IMR-90 (cell line): ENCODE measurements around the gene LMBRD2. TPM values are rescaled to one million over a fixed set of nuclear protein-coding genes. Genes with fewer than 3 reads are reported as not detected.

Experiments used
- ATAC-seq: fragments of 200-7000 bp; cut with Tn5 transposase; 2 replicates; pipeline ENCODE4 v1.9.1; 2020; ENCODE audit warnings: low read depth, mild to moderate bottlenecking, moderate library complexity
- BruUV-seq: library from RNA; stranded (reverse); fragments of 400-500 nt; replicated peaks from 2 replicates; lab custom pipeline; 2021; lab: Mats Ljungman, UMichigan
- CTCF ChIA-PET: fragments of 300-600 bp; formaldehyde crosslinking; extraction: SDS; loops from one replicate; lab custom pipeline; 2021; ENCODE audit warnings: antibody characterized with exemption; lab: Yijun Ruan, JAX
- POLR2A ChIA-PET: fragments of 300-600 bp; sonication (Branson Sonifier 250); formaldehyde crosslinking; loops from one replicate; lab custom pipeline; 2022; ENCODE audit warnings: antibody characterized with exemption; ENCODE audit not compliant: unreplicated experiment; lab: Charles Lee
- DNase-seq: peaks from one replicate; pipeline ENCODE4 v3.0.0; 2013
- H2AFZ ChIP-seq: replicated peaks from 2 replicates; pipeline ENCODE3; 2013; ENCODE audit warnings: low read length, mild to moderate bottlenecking; ENCODE audit not compliant: poor library complexity
- H2AK5ac ChIP-seq: 2 replicates; pipeline ENCODE4 v1.6.1; 2013; ENCODE audit warnings: low read depth, low read length, inconsistent platforms
- H2AK9ac ChIP-seq: replicated peaks from 2 replicates; pipeline ENCODE3; 2013; ENCODE audit warnings: mild to moderate bottlenecking, low read depth, low read length, moderate library complexity; ENCODE audit not compliant: poor library complexity
- H2BK120ac ChIP-seq: 2 replicates; pipeline ENCODE4 v1.6.1; 2013; ENCODE audit warnings: low read depth, low read length, inconsistent platforms
- H2BK15ac ChIP-seq: 3 replicates; pipeline ENCODE4 v1.6.1; 2013; ENCODE audit warnings: low read depth, low read length, inconsistent platforms
- H2BK20ac ChIP-seq: 2 replicates; pipeline ENCODE4 v1.6.1; 2013; ENCODE audit warnings: low read depth, mild to moderate bottlenecking, inconsistent platforms, low read length, moderate library complexity
- H2BK5ac ChIP-seq: 2 replicates; pipeline ENCODE4 v1.6.1; 2013; ENCODE audit warnings: mild to moderate bottlenecking, low read depth, low read length, inconsistent platforms; ENCODE audit not compliant: poor library complexity, severe bottlenecking
- H3K14ac ChIP-seq: replicated peaks from 2 replicates; pipeline ENCODE4 v1.6.1; 2013; ENCODE audit warnings: low read depth, low read length, inconsistent platforms
- H3K18ac ChIP-seq: 2 replicates; pipeline ENCODE4 v1.6.1; 2013; ENCODE audit warnings: low read depth, low read length, control low read depth
- H3K23ac ChIP-seq: 2 replicates; pipeline ENCODE4 v1.6.1; 2013; ENCODE audit warnings: low read depth, low read length, inconsistent platforms
- H3K27ac ChIP-seq: 2 replicates; pipeline ENCODE4 v1.5.1; 2013; ENCODE audit warnings: mild to moderate bottlenecking, control low read depth, low read length; ENCODE audit not compliant: insufficient read depth
- H3K27me3 ChIP-seq: 2 replicates; pipeline ENCODE4 v1.6.1; 2013; ENCODE audit warnings: low read length; ENCODE audit not compliant: control insufficient read depth, insufficient read depth
- H3K36me3 ChIP-seq: 2 replicates; pipeline ENCODE4 v1.6.1; 2013; ENCODE audit warnings: low read length, mixed read lengths; ENCODE audit not compliant: control insufficient read depth, insufficient read depth
- H3K4ac ChIP-seq: 2 replicates; pipeline ENCODE4 v1.6.1; 2013; ENCODE audit warnings: low read depth, low read length, inconsistent platforms
- H3K4me1 ChIP-seq: 2 replicates; pipeline ENCODE4 v1.6.1; 2013; ENCODE audit warnings: low read length, mixed read lengths; ENCODE audit not compliant: control insufficient read depth, insufficient read depth
- H3K4me2 ChIP-seq: 2 replicates; pipeline ENCODE4 v1.6.1; 2013; ENCODE audit warnings: low read depth, mild to moderate bottlenecking, control low read depth, low read length, moderate library complexity
- H3K4me3 ChIP-seq: 2 replicates; pipeline ENCODE4 v1.5.1; 2013; ENCODE audit warnings: low read depth, mild to moderate bottlenecking, control low read depth, low read length, moderate library complexity; ENCODE audit not compliant: insufficient read depth
- H3K56ac ChIP-seq: 2 replicates; pipeline ENCODE4 v1.6.1; 2013; ENCODE audit warnings: low read length, inconsistent platforms; ENCODE audit not compliant: insufficient read depth; ENCODE audit errors: extremely low read depth
- H3K79me1 ChIP-seq, 2 experiments: 2 replicates each; pipeline ENCODE4 v1.6.1; 2013; ENCODE audit warnings: low read length in 2 of 2, inconsistent platforms in 1 of 2, low read depth in 1 of 2
- H3K9ac ChIP-seq: 2 replicates; pipeline ENCODE4 v1.6.1; 2013; ENCODE audit warnings: low read depth, low read length, control low read depth
- H3K9me1 ChIP-seq: 2 replicates; pipeline ENCODE4 v1.6.1; 2013; ENCODE audit warnings: low read length, inconsistent platforms; ENCODE audit not compliant: insufficient read depth
- H3K9me3 ChIP-seq: 2 replicates; pipeline ENCODE4 v1.6.1; 2013; ENCODE audit warnings: low read length; ENCODE audit not compliant: control insufficient read depth, insufficient read depth
- H4K20me1 ChIP-seq: 2 replicates; pipeline ENCODE4 v1.6.1; 2013; ENCODE audit warnings: low read length, inconsistent platforms; ENCODE audit not compliant: insufficient read depth
- H4K5ac ChIP-seq: 2 replicates; pipeline ENCODE4 v1.6.1; 2013; ENCODE audit warnings: mild to moderate bottlenecking, low read depth, low read length, control low read depth
- H4K8ac ChIP-seq, 2 experiments: 2 replicates each; pipeline ENCODE4 v1.6.1; 2013; ENCODE audit warnings: low read depth in 2 of 2, low read length in 2 of 2, control low read depth in 1 of 2, inconsistent platforms in 1 of 2
- H4K91ac ChIP-seq: 2 replicates; pipeline ENCODE4 v1.6.1; 2013; ENCODE audit warnings: low read depth, low read length, inconsistent platforms; ENCODE audit not compliant: insufficient read depth
- ELK1 ChIP-seq: fragments of 150-350 bp; IDR thresholded peaks from 2 replicates; pipeline ENCODE4 v1.6.1; 2016; ENCODE audit warnings: low read depth, mild to moderate bottlenecking, low read length, moderate library complexity, borderline replicate concordance
- MAFK ChIP-seq: IDR thresholded peaks from 2 replicates; pipeline ENCODE4 v1.6.1; 2012; ENCODE audit warnings: low read depth, low read length, improper control_type of control experiment
- WGBS, 2 experiments: methylation state at CpG; one replicate each; pipeline versions ENCODE4 v1.1.5 to v1.1.7; 2013; ENCODE audit warnings: missing lambda C conversion rate in 2 of 2; ENCODE audit not compliant: insufficient read length in 1 of 2; ENCODE audit errors: extremely low coverage in 2 of 2; 5-methylcytosine and 5-hydroxymethylcytosine counted together
- dilution Hi-C: fragments of 300-500 bp; cut with HindIII; formaldehyde crosslinking; loops from one replicate; pipeline ENCODE4 v1.14.3; 2018; ENCODE audit warnings: low sequenced_read_pairs; ENCODE audit not compliant: unreplicated experiment
- in situ Hi-C: fragments of 300-500 bp; cut with MboI; formaldehyde crosslinking; loops from 3 replicates; pipeline ENCODE4 v1.14.3; 2019; ENCODE audit warnings: low sequenced_read_pairs, inconsistent platforms, mixed read lengths
- intact Hi-C: fragments of 100-400 bp; cut with micrococcal nuclease; formaldehyde crosslinking; loops from 2 replicates; pipeline ENCODE4 v1.10.0; 2022
- polyA plus RNA-seq, 3 experiments: library from polyadenylated mRNA; depleted of rRNA; stranded (reverse); fragments of >200 nt; gene quantifications; 2 replicates each; pipeline ENCODE4 v1.2.3, GENCODE V29; 2012; ENCODE audit warnings: low replicate concordance in 1 of 3
- total RNA-seq: library from RNA; depleted of rRNA; stranded (reverse); fragments of >200 nt; gene quantifications from 2 replicates; pipeline ENCODE4 v1.2.3, GENCODE V29; 2012

LMBRD2 gene
- total and polyA plus RNA-seq, 2 of the 4 experiments (the other 2 are of a cell fraction) = 1.8 to 5.2 TPM

GRCh38 chr5:36170832-36171424, 19.2 kb upstream of the LMBRD2 start:
- Histone ChIP-seq H3K9me3 (no peaks in the 10 kb centered on the region), H3K18ac (no peak overlapping the region), H2AK9ac (no peak overlapping the region), H3K9ac (no peak overlapping the region), H2AFZ (no peak overlapping the region), H4K91ac (no peak overlapping the region), H4K5ac (no peak overlapping the region), H3K27ac (no peak overlapping the region), H2BK15ac (no peak overlapping the region), H2BK5ac (no peak overlapping the region), H3K79me1 (peaks cover 13 to 20% of the 10 kb centered on the region in 2 experiments; a peak in 2 of 4 replicates), H3K4me2 (no peak overlapping the region), H3K9me1 (peaks cover 5% of the 10 kb centered on the region; the same call in 1 of the 2 replicates), H2AK5ac (no peak overlapping the region), H2BK20ac (no peak overlapping the region), H3K4ac (no peak overlapping the region), H4K8ac (no peak overlapping the region), H3K23ac (no peak overlapping the region), H3K56ac (no peak overlapping the region), H3K27me3 (no peaks in the 10 kb centered on the region), H4K20me1 (no peaks in the 10 kb centered on the region), H3K4me3 (no peak overlapping the region), H3K36me3 (peaks cover 47% of the 10 kb centered on the region), H3K14ac (no peak overlapping the region), H2BK120ac (no peak overlapping the region), H3K4me1 (0 out of 2 replicates have a peak, but pooled peaks cover 5% of the 10 kb centered on the region)
- TF ChIP-seq MAFK (peak; percentile 67), ELK1 (no peak)
- WGBS, 2 experiments = no CpG with 5 or more reads among the region's 5 CpGs
- intact Hi-C loops = loop anchor here (10.0 kb wide), 2 partner anchors 224 to 524 kb away; no protein-coding TSS in a partner anchor
- ATAC-seq (no peak), DNase-seq (no peak)
- dilution Hi-C loops = no loop called here
- in situ Hi-C loops = loop anchor here (10.0 kb wide), 1 partner anchor 134 kb away; the partner anchor contains the start of gene RANBP3L
- no TSS peak for BruUV-seq
- ChIA-PET CTCF (no interaction called here), POLR2A (no interaction called here)
